WTC11 (cell line): ENCODE results near the gene ITGA5.

ENCODE experiments used
- CREM ChIP-seq: sonication (generic); formaldehyde crosslinking; IDR thresholded peaks from 2 replicates; pipeline ENCODE4 v1.8.1; 2022; ENCODE audit warnings: mild to moderate bottlenecking, missing genetic modification reagents, moderate library complexity
- ESRRA ChIP-seq: sonication (generic); formaldehyde crosslinking; IDR thresholded peaks from 2 replicates; pipeline ENCODE4 v1.8.1; 2022; ENCODE audit warnings: mild to moderate bottlenecking, missing genetic modification reagents, borderline replicate concordance
- SMAD3 ChIP-seq: sonication (generic); formaldehyde crosslinking; IDR thresholded peaks from 2 replicates; pipeline ENCODE4 v1.8.0; 2022; ENCODE audit warnings: missing genetic modification reagents, mild to moderate bottlenecking, borderline replicate concordance
- STAT6 ChIP-seq: sonication (generic); formaldehyde crosslinking; conservative IDR thresholded peaks from 2 replicates; pipeline ENCODE4 v1.8.1; 2023; ENCODE audit warnings: mild to moderate bottlenecking, low read depth, missing genetic modification reagents, moderate library complexity
- ZNF512 ChIP-seq: sonication (generic); formaldehyde crosslinking; IDR thresholded peaks from 2 replicates; pipeline ENCODE4 v1.8.1; 2022; ENCODE audit warnings: missing genetic modification reagents, borderline replicate concordance
- TF ChIP-seq, protein P1 (sequence below): fragments of 200-600 bp; IDR thresholded peaks from 2 replicates; pipeline ENCODE4 v1.8.0; 2022; ENCODE audit warnings: antibody characterized with exemption
- TF ChIP-seq, protein P2 (sequence below): sonication (generic); formaldehyde crosslinking; IDR thresholded peaks from 2 replicates; pipeline ENCODE4 v1.8.0; 2022; ENCODE audit warnings: mild to moderate bottlenecking, missing genetic modification reagents

DNA sequence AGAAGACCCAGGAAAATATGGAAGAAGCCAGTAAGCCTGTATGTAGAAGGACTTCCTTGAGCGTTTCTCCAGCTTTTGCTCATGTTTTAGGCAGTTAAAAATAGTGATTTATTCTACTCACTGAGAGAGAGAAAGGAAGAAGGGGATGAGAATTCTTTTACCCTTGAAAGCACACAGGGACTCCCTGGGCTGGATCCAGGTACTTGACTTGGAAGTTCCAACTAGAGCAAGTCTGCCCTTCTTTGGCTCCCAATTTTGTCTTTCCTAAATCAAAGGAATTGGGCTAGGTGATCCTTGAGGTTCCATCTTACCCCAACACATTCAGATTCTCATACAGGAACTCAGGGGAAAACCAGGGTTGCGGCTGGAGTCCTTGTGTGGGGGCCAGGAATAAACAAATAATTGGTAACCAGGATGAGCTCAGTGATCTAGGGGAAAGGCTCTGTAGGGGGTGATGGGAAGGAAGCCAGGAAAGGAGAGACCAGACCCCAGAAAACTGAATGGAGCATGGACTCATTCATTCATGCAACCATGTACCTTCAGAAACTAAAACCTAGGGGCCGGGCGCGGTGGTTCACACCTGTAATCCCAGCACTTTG is 11.5 kb upstream of the ITGA5 start:
- no peak for TF ChIP-seq STAT6 (CRISPR knock-in tag)
- TF ChIP-seq, protein P1, sequence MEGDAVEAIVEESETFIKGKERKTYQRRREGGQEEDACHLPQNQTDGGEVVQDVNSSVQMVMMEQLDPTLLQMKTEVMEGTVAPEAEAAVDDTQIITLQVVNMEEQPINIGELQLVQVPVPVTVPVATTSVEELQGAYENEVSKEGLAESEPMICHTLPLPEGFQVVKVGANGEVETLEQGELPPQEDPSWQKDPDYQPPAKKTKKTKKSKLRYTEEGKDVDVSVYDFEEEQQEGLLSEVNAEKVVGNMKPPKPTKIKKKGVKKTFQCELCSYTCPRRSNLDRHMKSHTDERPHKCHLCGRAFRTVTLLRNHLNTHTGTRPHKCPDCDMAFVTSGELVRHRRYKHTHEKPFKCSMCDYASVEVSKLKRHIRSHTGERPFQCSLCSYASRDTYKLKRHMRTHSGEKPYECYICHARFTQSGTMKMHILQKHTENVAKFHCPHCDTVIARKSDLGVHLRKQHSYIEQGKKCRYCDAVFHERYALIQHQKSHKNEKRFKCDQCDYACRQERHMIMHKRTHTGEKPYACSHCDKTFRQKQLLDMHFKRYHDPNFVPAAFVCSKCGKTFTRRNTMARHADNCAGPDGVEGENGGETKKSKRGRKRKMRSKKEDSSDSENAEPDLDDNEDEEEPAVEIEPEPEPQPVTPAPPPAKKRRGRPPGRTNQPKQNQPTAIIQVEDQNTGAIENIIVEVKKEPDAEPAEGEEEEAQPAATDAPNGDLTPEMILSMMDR = no peak
- TF ChIP-seq, protein P2, sequence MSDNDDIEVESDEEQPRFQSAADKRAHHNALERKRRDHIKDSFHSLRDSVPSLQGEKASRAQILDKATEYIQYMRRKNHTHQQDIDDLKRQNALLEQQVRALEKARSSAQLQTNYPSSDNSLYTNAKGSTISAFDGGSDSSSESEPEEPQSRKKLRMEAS (CRISPR knock-in tag) = no peak
- no peak for TF ChIP-seq ESRRA (CRISPR knock-in tag)
- TF ChIP-seq ZNF512 (CRISPR knock-in tag) = no peak
- no peak for TF ChIP-seq CREM
- TF ChIP-seq SMAD3 (CRISPR knock-in tag) = no peak
